Activated T-cell treated with anti-CD3 and anti-CD28 coated beads, Interleukin-2, amount 50 U/mL, for 24 hours (primary cell): ENCODE measurements around the gene RNF32.
"Not testable (repeated sequence)": the region's sequence is repeated elsewhere in the genome, so short reads cannot be mapped to it uniquely, and the experiment has no call there.

Experiments used
- DNase-seq: peaks from one replicate; pipeline ENCODE4 v3.0.0-alpha.2; 2020
- H3K27ac Mint-ChIP-seq: 2 replicates; pipeline ENCODE4 v1.8.0; 2020; ENCODE audit warnings: mild to moderate bottlenecking, mixed read lengths
- H3K27me3 Mint-ChIP-seq: 2 replicates; pipeline ENCODE4 v1.8.0; 2020; ENCODE audit warnings: mixed read lengths
- H3K36me3 Mint-ChIP-seq: 2 replicates; pipeline ENCODE4 v1.8.0; 2020; ENCODE audit warnings: low read depth, mixed read lengths
- H3K4me1 Mint-ChIP-seq: 2 replicates; pipeline ENCODE4 v1.8.0; 2020; ENCODE audit warnings: low read depth, mixed read lengths
- H3K4me3 Mint-ChIP-seq: 2 replicates; pipeline ENCODE4 v1.8.0; 2020; ENCODE audit warnings: mild to moderate bottlenecking, moderate library complexity, mixed read lengths
- H3K9me3 Mint-ChIP-seq: 2 replicates; pipeline ENCODE4 v1.8.0; 2020; ENCODE audit warnings: mixed read lengths

Gene RNF32

DNA sequence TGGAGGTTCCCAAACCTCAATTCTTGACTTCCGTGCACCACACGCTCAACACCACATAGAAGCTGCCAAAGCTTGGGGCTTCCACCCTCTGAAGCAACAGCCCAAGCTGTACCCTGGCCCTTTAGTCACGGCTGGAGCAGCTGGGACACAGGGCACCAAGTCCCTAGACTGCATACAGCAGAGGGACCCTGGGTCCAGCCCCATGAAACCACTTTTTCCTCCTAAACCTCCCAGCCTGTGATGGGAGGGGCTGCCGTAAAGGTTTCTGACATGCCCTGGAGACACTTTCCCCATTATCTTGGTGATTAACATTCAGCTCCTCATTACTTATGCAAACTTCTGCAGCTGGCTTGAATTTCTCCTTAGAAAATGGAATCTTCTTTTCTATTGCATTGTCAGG is 57.9 kb downstream of the RNF32 start:
- H3K4me1 Mint-ChIP-seq, H3K27me3 Mint-ChIP-seq, DNase-seq, H3K4me3 Mint-ChIP-seq, H3K27ac Mint-ChIP-seq: not testable (repeated sequence)
- H3K36me3 Mint-ChIP-seq, result peaks cover 82% of the 10 kb centered on the region
- peaks cover 33% of the 10 kb centered on the region for H3K9me3 Mint-ChIP-seq

DNA sequence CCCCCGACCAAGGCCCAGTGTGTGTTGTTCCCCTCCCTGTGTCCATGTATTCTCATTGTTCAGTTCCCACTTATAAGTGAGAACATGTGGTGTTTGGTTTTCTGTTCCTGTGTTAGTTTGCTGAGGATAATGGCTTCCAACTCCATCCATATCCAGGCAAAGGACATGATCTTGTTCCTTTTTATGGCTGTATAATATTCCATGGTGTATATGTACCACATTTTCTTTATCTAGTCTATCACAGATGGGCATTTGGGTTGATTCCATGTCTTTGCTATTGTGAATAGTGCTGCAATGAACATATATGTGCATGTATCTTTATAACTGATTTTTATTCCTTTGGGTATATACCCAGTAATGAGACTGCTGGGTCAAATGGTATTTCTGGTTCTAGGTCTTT is 61.2 kb downstream of the RNF32 start:
- H3K36me3 Mint-ChIP-seq, result peaks cover 81% of the 10 kb centered on the region
- DNase-seq, H3K4me1 Mint-ChIP-seq, H3K27me3 Mint-ChIP-seq, H3K4me3 Mint-ChIP-seq, H3K27ac Mint-ChIP-seq: not testable (repeated sequence)
- H3K9me3 Mint-ChIP-seq, result peaks cover 26% of the 10 kb centered on the region

DNA sequence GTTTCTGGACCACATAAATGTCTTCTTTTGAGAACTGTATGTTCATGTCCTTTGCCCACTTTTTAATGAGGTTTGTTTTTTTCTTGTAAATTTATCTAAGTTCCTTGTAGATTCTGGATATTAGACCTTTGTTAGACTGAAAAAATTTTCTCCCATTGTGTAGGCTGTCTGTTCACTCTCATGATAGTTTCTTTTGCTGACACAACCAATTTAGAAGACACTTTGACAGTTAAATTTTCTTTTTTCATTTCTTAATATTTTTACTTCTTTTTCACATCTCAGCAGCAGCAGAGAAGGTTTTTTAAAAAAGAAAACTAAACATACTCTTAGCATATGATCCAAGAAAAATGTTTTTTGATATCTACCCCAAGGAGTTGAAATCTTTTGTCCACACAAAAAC is 61.8 kb downstream of the RNF32 start:
- H3K9me3 Mint-ChIP-seq, result peaks cover 23% of the 10 kb centered on the region
- peaks cover 7% of the 10 kb centered on the region for H3K4me1 Mint-ChIP-seq
- H3K27ac Mint-ChIP-seq, result no peak overlapping the region
- H3K36me3 Mint-ChIP-seq, result peaks cover 81% of the 10 kb centered on the region
- no peak for DNase-seq
- no peaks in the 10 kb centered on the region for H3K27me3 Mint-ChIP-seq
- H3K4me3 Mint-ChIP-seq, result no peak overlapping the region

DNA sequence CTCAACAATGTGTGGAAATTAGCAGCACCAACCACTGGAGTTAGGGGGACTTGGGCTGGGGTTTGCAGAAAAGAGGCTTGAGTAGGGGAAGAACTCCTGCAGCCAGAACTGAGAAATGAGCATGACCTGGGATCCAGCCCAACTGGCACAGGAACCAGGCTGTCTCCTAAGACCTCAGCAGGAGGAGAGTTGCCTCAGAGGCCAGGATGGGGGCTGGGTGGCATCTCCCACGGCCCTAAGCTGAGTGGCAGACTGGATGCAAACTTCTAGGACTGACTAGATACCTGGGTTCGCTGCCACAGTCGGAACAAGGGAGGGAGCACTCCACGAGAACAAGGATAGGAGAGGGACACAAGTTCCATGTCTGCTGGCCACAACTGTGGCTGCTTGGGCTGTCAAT is 62.6 kb downstream of the RNF32 start:
- no peak for DNase-seq
- peaks cover 81% of the 10 kb centered on the region for H3K36me3 Mint-ChIP-seq

DNA sequence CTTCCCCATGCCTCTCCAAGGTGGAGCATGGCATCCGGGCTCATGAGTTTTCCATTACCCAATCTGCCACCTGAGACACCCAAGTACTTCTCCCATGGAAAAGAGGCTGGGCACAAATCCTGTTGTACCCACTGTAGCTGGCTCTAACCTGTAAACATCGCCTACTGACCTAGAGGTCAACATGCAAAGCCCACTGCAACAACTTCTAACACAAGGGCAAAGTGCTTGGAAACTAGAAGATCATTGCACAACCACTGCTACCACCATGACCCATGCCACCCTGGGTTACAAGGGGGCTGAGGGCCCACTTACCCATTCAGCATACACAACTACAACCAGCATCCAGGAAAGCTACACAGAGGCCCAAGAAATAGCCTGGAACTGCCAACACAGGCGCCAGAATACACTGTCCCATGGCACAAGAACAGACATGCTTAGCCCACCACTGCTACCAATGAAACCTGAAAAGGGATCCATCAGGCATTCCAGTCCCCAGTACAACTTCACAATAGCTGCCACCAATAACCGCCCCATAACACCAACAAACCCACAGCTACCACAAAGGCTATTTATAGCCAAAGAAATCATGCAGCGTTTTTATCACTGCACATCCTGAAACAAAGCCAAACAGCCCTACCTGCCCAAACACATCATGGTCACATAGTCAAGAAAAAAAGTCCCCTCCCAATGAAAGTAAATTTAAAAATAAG is 63.4 kb downstream of the RNF32 start:
- no peak overlapping the region for H3K4me3 Mint-ChIP-seq
- no peaks in the 10 kb centered on the region for H3K27me3 Mint-ChIP-seq
- H3K4me1 Mint-ChIP-seq, result peaks cover 7% of the 10 kb centered on the region
- DNase-seq, result no peak
- peaks cover 20% of the 10 kb centered on the region for H3K9me3 Mint-ChIP-seq
- peaks cover 81% of the 10 kb centered on the region for H3K36me3 Mint-ChIP-seq
- no peak overlapping the region for H3K27ac Mint-ChIP-seq

More for the DNA sequence above, 62.6 kb downstream of the RNF32 start:
- Mint-ChIP-seq H3K4me3 (no peak overlapping the region), H3K27me3 (no peaks in the 10 kb centered on the region), H3K9me3 (peaks cover 20% of the 10 kb centered on the region), H3K4me1 (peaks cover 7% of the 10 kb centered on the region), H3K27ac (no peak overlapping the region)

DNA sequence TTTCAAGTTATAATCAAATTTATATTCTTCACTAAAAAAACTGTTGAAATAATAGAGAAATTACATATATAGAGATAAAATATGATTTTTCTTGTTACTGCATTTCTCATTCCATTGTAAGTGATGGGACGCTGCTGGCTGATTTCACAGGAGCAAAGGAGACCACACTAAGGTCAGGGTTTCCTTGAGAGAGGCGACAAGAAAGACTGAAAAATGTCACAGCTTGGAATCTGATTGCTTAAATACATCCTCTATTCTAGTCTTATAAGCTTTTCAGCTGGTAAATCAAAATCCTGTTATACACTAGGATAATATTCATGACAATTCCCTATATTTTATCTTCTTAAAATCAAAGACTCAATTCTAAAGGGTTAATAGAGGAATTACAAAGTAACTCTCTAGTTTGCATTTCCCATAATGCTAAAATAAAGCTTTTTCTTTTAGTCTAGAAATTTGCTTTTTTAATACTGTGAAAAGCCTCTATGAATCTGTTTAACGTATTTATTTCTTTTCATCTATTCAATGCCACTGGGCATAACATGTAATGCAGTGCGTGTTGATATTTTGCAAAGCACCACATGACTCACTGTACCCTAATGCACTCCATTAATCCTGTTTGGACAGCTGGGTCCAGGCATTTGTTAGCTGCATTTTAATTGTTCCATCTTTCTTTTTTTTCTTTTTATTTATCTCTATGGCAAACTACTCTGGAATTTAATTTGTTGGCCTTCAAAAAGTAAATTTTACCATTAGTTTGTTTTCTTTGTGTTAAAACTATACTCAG is 81.7 kb downstream of the RNF32 start:
- no peak overlapping the region for H3K27ac Mint-ChIP-seq
- H3K36me3 Mint-ChIP-seq, result peaks cover 64% of the 10 kb centered on the region
- no peak overlapping the region for H3K4me3 Mint-ChIP-seq
- H3K9me3 Mint-ChIP-seq, result no peaks in the 10 kb centered on the region
- H3K4me1 Mint-ChIP-seq, result peaks cover 6% of the 10 kb centered on the region
- DNase-seq, result no peak
- no peaks in the 10 kb centered on the region for H3K27me3 Mint-ChIP-seq

DNA sequence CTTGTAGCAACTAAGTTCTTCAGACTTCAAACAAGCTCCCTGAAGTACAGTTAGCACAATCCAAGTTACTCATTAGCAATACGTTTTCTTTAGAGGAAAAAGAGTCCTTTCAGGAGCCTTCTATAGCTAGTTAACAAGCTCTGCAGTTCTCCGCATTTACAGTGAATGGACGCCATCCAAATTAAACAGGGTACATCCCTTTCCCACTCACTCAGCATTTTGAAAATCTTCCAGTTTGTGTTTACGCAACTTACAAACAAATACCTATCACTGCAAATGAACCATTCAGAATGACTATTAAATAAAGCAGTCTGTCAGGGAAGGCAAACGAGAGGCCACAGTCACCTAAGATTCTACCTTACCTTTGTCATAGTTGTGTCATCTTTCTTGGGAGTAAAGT is 84.5 kb downstream of the RNF32 start:
- DNase-seq, result no peak

DNA sequence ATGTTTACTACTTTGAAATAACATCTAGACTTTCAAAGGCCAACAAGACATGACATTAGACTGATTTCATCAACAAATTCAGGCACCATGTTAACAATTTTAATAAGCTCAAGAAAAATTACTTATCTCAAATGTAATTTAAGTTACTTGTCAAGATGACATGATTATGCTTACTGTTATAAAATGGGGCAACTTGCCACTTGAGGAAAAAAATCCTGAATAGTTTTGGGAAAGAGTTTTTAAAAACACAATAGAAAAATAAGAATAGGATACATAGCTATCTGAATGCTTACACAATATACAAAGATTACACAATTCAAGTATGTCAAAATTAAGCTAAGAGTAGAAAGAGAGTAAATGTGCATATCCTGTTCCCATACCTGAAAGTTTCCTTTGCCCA is 85.4 kb downstream of the RNF32 start:
- Mint-ChIP-seq H3K9me3 (no peaks in the 10 kb centered on the region), H3K36me3 (peaks cover 65% of the 10 kb centered on the region), H3K27me3 (no peaks in the 10 kb centered on the region), H3K4me3 (no peak overlapping the region), H3K4me1 (peaks cover 8% of the 10 kb centered on the region), H3K27ac (no peak overlapping the region)
- DNase-seq, result no peak

More for the DNA sequence above, 84.5 kb downstream of the RNF32 start:
- H3K36me3 Mint-ChIP-seq, result peaks cover 63% of the 10 kb centered on the region
- no peak overlapping the region for H3K27ac Mint-ChIP-seq
- H3K4me1 Mint-ChIP-seq, result peaks cover 8% of the 10 kb centered on the region
- no peak overlapping the region for H3K4me3 Mint-ChIP-seq
- H3K27me3 Mint-ChIP-seq, result no peaks in the 10 kb centered on the region
- no peaks in the 10 kb centered on the region for H3K9me3 Mint-ChIP-seq
